DMS53 (cell line): ENCODE measurements around the gene TMEM115.
"Not testable (repeated sequence)": the region's sequence is repeated elsewhere in the genome, so short reads cannot be mapped to it uniquely, and the experiment has no call there.

Experiments used
- DNase-seq: peaks from one replicate; lab custom pipeline; 2025; lab: John Stamatoyannopoulos, UW

Gene TMEM115

DNA sequence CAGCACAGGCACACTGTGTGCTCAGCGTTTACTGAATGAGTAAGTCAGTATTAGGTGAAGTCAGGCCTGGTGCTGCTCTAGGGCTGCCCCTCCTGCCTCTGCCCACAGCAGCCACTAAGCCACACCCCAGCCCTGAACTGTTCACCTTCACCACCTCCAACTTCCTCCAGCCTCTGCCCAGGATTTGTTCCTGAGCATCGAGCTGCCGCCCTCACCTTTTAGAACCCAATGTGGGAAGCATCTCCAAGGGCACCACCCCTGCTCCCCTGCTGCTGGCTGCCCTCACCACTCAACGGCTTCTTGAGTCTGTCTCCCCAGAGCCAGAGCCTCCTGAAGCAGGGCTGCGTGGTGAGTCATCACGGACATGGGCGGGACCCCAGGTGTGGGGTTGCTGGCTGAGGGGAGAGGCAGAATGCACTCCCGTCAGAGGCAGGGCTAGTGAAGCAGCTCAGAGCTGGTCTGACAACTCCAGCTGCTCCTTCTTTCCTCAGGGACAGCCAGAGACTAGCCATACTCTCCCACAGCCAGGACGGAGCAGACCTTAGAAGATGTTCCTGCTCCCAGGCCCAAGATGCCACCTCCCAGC, 42.6 kb downstream of the TMEM115 start:
- DNase-seq, result peak; percentile 75

- DNase-seq, result no peak
Observed at GRCh38 chr3:50314816-50315215, 44.5 kb downstream of the TMEM115 start.

- no peak for DNase-seq
Observed at GRCh38 chr3:50314342-50314741, 45.0 kb downstream of the TMEM115 start.

GRCh38 chr3:50312041-50312440, 47.3 kb downstream of the TMEM115 start:
- DNase-seq, result not testable (repeated sequence)
